Panc1 (cell line): ENCODE results near the gene FECH. TPM values are rescaled to one million over a fixed set of nuclear protein-coding genes. Genes with fewer than 3 reads are reported as not detected.

ENCODE experiments used
- ATAC-seq: fragments of 200-7000 bp; cut with Tn5 transposase; 2 replicates; pipeline ENCODE4 v1.9.1; 2020; ENCODE audit warnings: mild to moderate bottlenecking, moderate library complexity
- BruUV-seq: library from RNA; stranded (reverse); fragments of 400-500 nt; replicated peaks from 2 replicates; lab custom pipeline; 2021; lab: Mats Ljungman, UMichigan
- CTCF ChIA-PET: fragments of 300-600 bp; sonication (Branson Sonifier 250); formaldehyde crosslinking; loops from one replicate; lab custom pipeline; 2022; ENCODE audit warnings: antibody characterized with exemption; lab: Charles Lee
- POLR2A ChIA-PET: fragments of 300-600 bp; sonication (Branson Sonifier 250); formaldehyde crosslinking; loops from one replicate; lab custom pipeline; 2022; ENCODE audit warnings: antibody characterized with exemption; lab: Charles Lee
- DNase-seq: peaks from one replicate; pipeline ENCODE4 v3.0.0-alpha.2; 2010; ENCODE audit warnings: low read depth, low spot score
- H3K27ac ChIP-seq: 2 replicates; pipeline ENCODE4 v1.5.1; 2011; ENCODE audit warnings: mild to moderate bottlenecking, low read length, inconsistent platforms
- H3K27me3 ChIP-seq: fragments of 200-500 bp; sonication (Bioruptor generic); 2 replicates; pipeline ENCODE4 v1.6.0; 2014; ENCODE audit warnings: low read length, inconsistent platforms; ENCODE audit not compliant: control insufficient read depth, insufficient read depth
- H3K36me3 ChIP-seq: fragments of 200-500 bp; sonication (Bioruptor generic); 2 replicates; pipeline ENCODE4 v1.5.1; 2014; ENCODE audit warnings: inconsistent platforms, mild to moderate bottlenecking, low read length, moderate library complexity; ENCODE audit not compliant: control insufficient read depth, insufficient read depth
- H3K4me1 ChIP-seq: 2 replicates; pipeline ENCODE4 v1.5.1; 2011; ENCODE audit warnings: inconsistent platforms, mild to moderate bottlenecking, low read length, moderate library complexity; ENCODE audit not compliant: control insufficient read depth, insufficient read depth
- H3K4me3 ChIP-seq, 2 experiments: 2 replicates each; pipeline ENCODE4 v1.5.1; 2011 to 2012; ENCODE audit warnings: low read depth in 2 of 2, low read length in 2 of 2, mild to moderate bottlenecking in 2 of 2, inconsistent platforms in 1 of 2, moderate library complexity in 1 of 2
- H3K9me3 ChIP-seq: fragments of 200-500 bp; sonication (Bioruptor generic); 2 replicates; pipeline ENCODE4 v1.5.1; 2014; ENCODE audit warnings: low read depth, mild to moderate bottlenecking, inconsistent platforms, low read length, moderate library complexity; ENCODE audit not compliant: control insufficient read depth, insufficient read depth
- POLR2AphosphoS5 ChIP-seq: IDR thresholded peaks from 2 replicates; pipeline ENCODE4 v1.6.1; 2012; ENCODE audit warnings: mild to moderate bottlenecking, low read depth, low read length, moderate library complexity
- SIN3A ChIP-seq: IDR thresholded peaks from 2 replicates; pipeline ENCODE4 v1.6.1; 2012; ENCODE audit warnings: low read depth, mild to moderate bottlenecking, low read length, moderate library complexity, borderline replicate concordance; ENCODE audit not compliant: insufficient read depth
- TCF7L2 ChIP-seq: IDR thresholded peaks from 2 replicates; pipeline ENCODE4 v1.6.1; 2011; ENCODE audit warnings: mild to moderate bottlenecking, low read depth, low read length, inconsistent platforms
- in situ Hi-C: cut with HindIII; loops from 2 replicates; pipeline ENCODE4 v1.10.0; 2016; ENCODE audit warnings: low sequenced_read_pairs, low pct_unique_long_range_greater_than_20kb
- intact Hi-C: fragments of 100-400 bp; cut with micrococcal nuclease; formaldehyde crosslinking; loops from one replicate; pipeline ENCODE4 v1.10.0; 2022; ENCODE audit not compliant: unreplicated experiment
- total RNA-seq: library from RNA; stranded (reverse); gene quantifications from one replicate; pipeline ENCODE4 v1.2.1, GENCODE V29; 2021; ENCODE audit not compliant: unreplicated experiment
- TF ChIP-seq, protein P1 (sequence below): fragments of 450-650 bp; IDR thresholded peaks from 2 replicates; pipeline ENCODE4 v1.5.1; 2017; ENCODE audit warnings: mild to moderate bottlenecking
- TF ChIP-seq, protein P2 (sequence below), 2 experiments: IDR thresholded peaks; 2 replicates each; pipeline ENCODE4 v1.6.1; 2011 to 2012; ENCODE audit warnings: low read depth in 2 of 2, control low read depth in 1 of 2, low read length in 1 of 2, mild to moderate bottlenecking in 1 of 2, moderate library complexity in 1 of 2; ENCODE audit not compliant: insufficient read depth in 1 of 2

FECH gene
- total RNA-seq, 1 experiment from 2014 or later, result 25.2 TPM

DNA sequence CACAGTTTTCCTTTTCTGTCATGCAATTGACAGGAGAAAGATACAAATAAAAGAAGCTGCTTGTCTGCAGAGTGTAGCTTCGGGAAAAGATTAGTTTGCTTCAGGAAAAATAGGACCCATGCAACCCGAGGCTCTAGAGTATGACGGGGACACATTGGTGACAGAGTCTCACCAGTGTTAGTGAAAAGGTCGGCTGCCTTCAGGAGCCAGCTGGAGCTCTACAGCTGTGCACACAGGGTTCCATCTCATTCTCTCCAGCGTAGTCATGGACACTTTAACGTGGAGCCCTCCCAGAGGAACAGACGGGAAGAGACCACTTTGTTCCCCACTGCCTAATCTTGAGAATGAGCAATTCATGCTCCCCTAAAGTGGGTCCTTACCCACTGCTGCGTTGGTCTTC lies 42.9 kb downstream of the FECH start:
- Histone ChIP-seq H3K27me3 (no peaks in the 10 kb centered on the region), H3K36me3 (no peaks in the 10 kb centered on the region), H3K27ac (no peak overlapping the region), H3K9me3 (no peaks in the 10 kb centered on the region), H3K4me3 (no peak overlapping the region), H3K4me1 (no peaks in the 10 kb centered on the region)
- no TSS peak for BruUV-seq
- TF ChIP-seq, protein P1, sequence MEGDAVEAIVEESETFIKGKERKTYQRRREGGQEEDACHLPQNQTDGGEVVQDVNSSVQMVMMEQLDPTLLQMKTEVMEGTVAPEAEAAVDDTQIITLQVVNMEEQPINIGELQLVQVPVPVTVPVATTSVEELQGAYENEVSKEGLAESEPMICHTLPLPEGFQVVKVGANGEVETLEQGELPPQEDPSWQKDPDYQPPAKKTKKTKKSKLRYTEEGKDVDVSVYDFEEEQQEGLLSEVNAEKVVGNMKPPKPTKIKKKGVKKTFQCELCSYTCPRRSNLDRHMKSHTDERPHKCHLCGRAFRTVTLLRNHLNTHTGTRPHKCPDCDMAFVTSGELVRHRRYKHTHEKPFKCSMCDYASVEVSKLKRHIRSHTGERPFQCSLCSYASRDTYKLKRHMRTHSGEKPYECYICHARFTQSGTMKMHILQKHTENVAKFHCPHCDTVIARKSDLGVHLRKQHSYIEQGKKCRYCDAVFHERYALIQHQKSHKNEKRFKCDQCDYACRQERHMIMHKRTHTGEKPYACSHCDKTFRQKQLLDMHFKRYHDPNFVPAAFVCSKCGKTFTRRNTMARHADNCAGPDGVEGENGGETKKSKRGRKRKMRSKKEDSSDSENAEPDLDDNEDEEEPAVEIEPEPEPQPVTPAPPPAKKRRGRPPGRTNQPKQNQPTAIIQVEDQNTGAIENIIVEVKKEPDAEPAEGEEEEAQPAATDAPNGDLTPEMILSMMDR, result no peak
- no peak for TF ChIP-seq SIN3A
- no peak for TF ChIP-seq POLR2AphosphoS5
- TF ChIP-seq TCF7L2, result no peak
- TF ChIP-seq, protein P2, sequence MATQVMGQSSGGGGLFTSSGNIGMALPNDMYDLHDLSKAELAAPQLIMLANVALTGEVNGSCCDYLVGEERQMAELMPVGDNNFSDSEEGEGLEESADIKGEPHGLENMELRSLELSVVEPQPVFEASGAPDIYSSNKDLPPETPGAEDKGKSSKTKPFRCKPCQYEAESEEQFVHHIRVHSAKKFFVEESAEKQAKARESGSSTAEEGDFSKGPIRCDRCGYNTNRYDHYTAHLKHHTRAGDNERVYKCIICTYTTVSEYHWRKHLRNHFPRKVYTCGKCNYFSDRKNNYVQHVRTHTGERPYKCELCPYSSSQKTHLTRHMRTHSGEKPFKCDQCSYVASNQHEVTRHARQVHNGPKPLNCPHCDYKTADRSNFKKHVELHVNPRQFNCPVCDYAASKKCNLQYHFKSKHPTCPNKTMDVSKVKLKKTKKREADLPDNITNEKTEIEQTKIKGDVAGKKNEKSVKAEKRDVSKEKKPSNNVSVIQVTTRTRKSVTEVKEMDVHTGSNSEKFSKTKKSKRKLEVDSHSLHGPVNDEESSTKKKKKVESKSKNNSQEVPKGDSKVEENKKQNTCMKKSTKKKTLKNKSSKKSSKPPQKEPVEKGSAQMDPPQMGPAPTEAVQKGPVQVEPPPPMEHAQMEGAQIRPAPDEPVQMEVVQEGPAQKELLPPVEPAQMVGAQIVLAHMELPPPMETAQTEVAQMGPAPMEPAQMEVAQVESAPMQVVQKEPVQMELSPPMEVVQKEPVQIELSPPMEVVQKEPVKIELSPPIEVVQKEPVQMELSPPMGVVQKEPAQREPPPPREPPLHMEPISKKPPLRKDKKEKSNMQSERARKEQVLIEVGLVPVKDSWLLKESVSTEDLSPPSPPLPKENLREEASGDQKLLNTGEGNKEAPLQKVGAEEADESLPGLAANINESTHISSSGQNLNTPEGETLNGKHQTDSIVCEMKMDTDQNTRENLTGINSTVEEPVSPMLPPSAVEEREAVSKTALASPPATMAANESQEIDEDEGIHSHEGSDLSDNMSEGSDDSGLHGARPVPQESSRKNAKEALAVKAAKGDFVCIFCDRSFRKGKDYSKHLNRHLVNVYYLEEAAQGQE (IDR thresholded peaks at IDR 0.05; ENCODE audit: insufficient read depth in 1 of 2, low read depth in 2 of 2, low read length in 1 of 2), result no peak
- intact Hi-C loops (no loop called here), in situ Hi-C loops (no loop called here)
- DNase-seq (no peak), ATAC-seq (no peak)
- ChIA-PET POLR2A (interaction anchor here (0.6 kb wide), 1 partner anchor 792 kb away, joined by 3 read pairs; no protein-coding TSS in a partner anchor), CTCF (no interaction called here)

DNA sequence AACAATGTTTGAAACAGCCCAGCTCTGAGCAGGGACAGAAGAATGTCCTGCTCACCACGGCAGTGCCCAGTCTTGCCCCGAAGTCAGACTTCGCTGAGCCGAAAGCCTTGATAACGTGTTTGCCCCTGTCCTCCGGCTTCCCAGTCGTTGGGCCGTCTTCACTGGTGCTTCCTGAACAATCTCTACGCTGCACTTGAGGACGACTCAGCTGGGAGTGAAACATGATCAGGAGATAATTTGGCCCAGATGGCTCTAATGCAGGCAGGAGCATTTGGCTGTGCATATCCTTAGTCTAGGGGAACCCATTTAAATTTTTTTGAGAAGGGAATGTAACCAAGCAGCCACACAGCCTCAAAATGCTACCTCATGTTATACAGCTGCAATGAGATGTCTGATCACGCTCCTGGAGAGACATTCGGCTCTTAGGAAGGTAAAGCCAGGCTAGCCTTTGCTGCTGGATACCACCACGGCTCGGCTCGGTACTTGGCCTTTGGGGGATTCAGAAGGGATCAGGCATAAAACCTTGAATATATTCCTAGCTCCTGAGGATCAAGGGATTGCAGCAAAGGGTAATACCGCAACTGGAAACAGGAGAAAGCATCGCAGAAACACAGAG lies 43.6 kb downstream of the FECH start:
- no peak for DNase-seq
- TF ChIP-seq TCF7L2, result no peak
- TF ChIP-seq, protein P1, result no peak
- TF ChIP-seq POLR2AphosphoS5, result no peak
- TF ChIP-seq, protein P2 (IDR thresholded peaks at IDR 0.05; ENCODE audit: insufficient read depth in 1 of 2, low read depth in 2 of 2, low read length in 1 of 2), result no peak
- CTCF ChIA-PET, result no interaction called here
- POLR2A ChIA-PET, result no interaction called here
- intact Hi-C loops (no loop called here), in situ Hi-C loops (no loop called here)
- Histone ChIP-seq H3K9me3 (no peaks in the 10 kb centered on the region), H3K36me3 (no peaks in the 10 kb centered on the region), H3K4me1 (no peaks in the 10 kb centered on the region), H3K27me3 (no peaks in the 10 kb centered on the region), H3K4me3 (no peak overlapping the region), H3K27ac (no peak overlapping the region)
- BruUV-seq, result no TSS peak
- ATAC-seq, result no peak
